H1 (cell line): ENCODE results near the gene CUEDC2. TPM values are rescaled to one million over a fixed set of nuclear protein-coding genes. Genes with fewer than 3 reads are reported as not detected.

Experiments used
- CTCF ChIA-PET: fragments of 300-600 bp; sonication (Branson Sonifier 250); formaldehyde crosslinking; loops from one replicate; lab custom pipeline; 2021; ENCODE audit not compliant: partially characterized antibody; lab: Charles Lee
- POLR2A ChIA-PET: fragments of 300-600 bp; sonication (Branson Sonifier 250); formaldehyde crosslinking; loops from one replicate; lab custom pipeline; 2021; ENCODE audit warnings: inconsistent platforms; ENCODE audit not compliant: partially characterized antibody; lab: Charles Lee
- DNase-seq, 2 experiments: peaks; one replicate each; pipeline versions ENCODE4 v3.0.0 to v3.0.0-alpha.2; 2010 to 2022; ENCODE audit warnings: low spot score in 2 of 2, low read depth in 1 of 2, mixed read lengths in 1 of 2
- FAIRE-seq: peaks from 2 replicates; lab custom pipeline; 2011; peaks lifted over from hg19 to GRCh38; lab: Jason Lieb, UNC
- H2AFZ ChIP-seq: 2 replicates; pipeline ENCODE4 v1.8.1; 2012; ENCODE audit warnings: low read length, inconsistent platforms
- H2AK5ac ChIP-seq: 2 replicates; pipeline ENCODE4 v1.6.1; 2013; ENCODE audit warnings: low read depth, low read length
- H2BK120ac ChIP-seq: replicated peaks from 2 replicates; pipeline ENCODE3; 2013; ENCODE audit warnings: low read depth, low read length, inconsistent platforms
- H2BK12ac ChIP-seq: 2 replicates; pipeline ENCODE4 v1.6.1; 2013; ENCODE audit warnings: low read depth, low read length
- H2BK15ac ChIP-seq: 2 replicates; pipeline ENCODE4 v1.6.1; 2013; ENCODE audit warnings: low read length
- H2BK20ac ChIP-seq: 2 replicates; pipeline ENCODE4 v1.6.1; 2013; ENCODE audit warnings: low read length
- H2BK5ac ChIP-seq: 2 replicates; pipeline ENCODE4 v1.6.1; 2013; ENCODE audit warnings: low read depth, low read length
- H3K14ac ChIP-seq: 2 replicates; pipeline ENCODE4 v1.6.1; 2013; ENCODE audit warnings: inconsistent platforms; ENCODE audit not compliant: insufficient read length
- H3K18ac ChIP-seq: 2 replicates; pipeline ENCODE4 v1.6.1; 2013; ENCODE audit warnings: low read length; ENCODE audit errors: extremely low read depth
- H3K23ac ChIP-seq: 2 replicates; pipeline ENCODE4 v1.6.1; 2013; ENCODE audit warnings: inconsistent platforms; ENCODE audit not compliant: insufficient read length
- H3K23me2 ChIP-seq: 2 replicates; pipeline ENCODE4 v1.6.1; 2013; ENCODE audit warnings: low read depth, low read length
- H3K27ac ChIP-seq: 2 replicates; pipeline ENCODE4 v1.6.1; 2011; ENCODE audit warnings: low read depth, low read length, inconsistent platforms
- H3K27me3 ChIP-seq, 4 experiments: replicated peaks in 1 of 4; 1 replicate in 1 of 4; 2 replicates in 3 of 4; pipeline versions ENCODE4 v1.6.1 to v1.8.1; 2011 to 2013; ENCODE audit warnings: low read length in 3 of 4, mild to moderate bottlenecking in 3 of 4, inconsistent platforms in 2 of 4, mixed read lengths in 2 of 4, moderate library complexity in 1 of 4; ENCODE audit not compliant: control insufficient read depth in 3 of 4, insufficient read depth in 3 of 4; ENCODE audit errors: extremely low read depth in 1 of 4
- H3K36me3 ChIP-seq, 4 experiments: 2 replicates each; pipeline versions ENCODE4 v1.6.1 to v1.8.1; 2011 to 2013; ENCODE audit warnings: mild to moderate bottlenecking in 4 of 4, low read length in 3 of 4, moderate library complexity in 2 of 4, control low read depth in 1 of 4, inconsistent platforms in 1 of 4; ENCODE audit not compliant: insufficient read depth in 4 of 4, control insufficient read depth in 2 of 4
- H3K4ac ChIP-seq: replicated peaks from 2 replicates; pipeline ENCODE3; 2013; ENCODE audit warnings: low read length, low read depth, mixed read lengths, inconsistent platforms; ENCODE audit not compliant: insufficient read length
- H3K4me1 ChIP-seq, 4 experiments: replicated peaks in 1 of 4; 1 replicate in 1 of 4; 2 replicates in 3 of 4; pipeline versions ENCODE4 v1.6.1 to v1.8.1; 2011 to 2013; ENCODE audit warnings: low read length in 3 of 4, inconsistent platforms in 2 of 4, mixed read lengths in 1 of 4; ENCODE audit not compliant: insufficient read depth in 4 of 4, control insufficient read depth in 3 of 4
- H3K4me2 ChIP-seq, 2 experiments: 2 replicates each; pipeline versions ENCODE4 v1.6.1 to v1.8.1; 2011 to 2013; ENCODE audit warnings: low read depth in 2 of 2, low read length in 2 of 2, control low read depth in 1 of 2, inconsistent platforms in 1 of 2, mild to moderate bottlenecking in 1 of 2; ENCODE audit not compliant: insufficient read depth in 1 of 2
- H3K4me3 ChIP-seq, 4 experiments: fragments of 200-600, 300-600 bp in 1 of 4; sonication (generic), shearing (Covaris generic), sonication (Bioruptor Twin) in 1 of 4; 2 replicates each; pipeline versions ENCODE4 v1.5.1 to v1.8.1; 2011 to 2016; ENCODE audit warnings: low read length in 4 of 4, low read depth in 3 of 4, control low read depth in 2 of 4, inconsistent platforms in 2 of 4, mild to moderate bottlenecking in 2 of 4, mixed read lengths in 1 of 4, moderate library complexity in 1 of 4; ENCODE audit not compliant: insufficient read depth in 2 of 4; ENCODE audit errors: extremely low read depth in 1 of 4
- H3K56ac ChIP-seq: replicated peaks from 2 replicates; pipeline ENCODE3; 2013; ENCODE audit warnings: low read depth, mild to moderate bottlenecking, mixed read lengths, low read length, inconsistent platforms; ENCODE audit not compliant: insufficient read length
- H3K79me1 ChIP-seq: 2 replicates; pipeline ENCODE4 v1.6.1; 2013; ENCODE audit warnings: low read depth, low read length, control low read depth
- H3K79me2 ChIP-seq, 2 experiments: 2 replicates each; pipeline versions ENCODE4 v1.6.1 to v1.8.1; 2012 to 2013; ENCODE audit warnings: low read length in 2 of 2, mild to moderate bottlenecking in 2 of 2, inconsistent platforms in 1 of 2; ENCODE audit not compliant: insufficient read depth in 2 of 2, control insufficient read depth in 1 of 2
- H3K9ac ChIP-seq, 4 experiments: replicated peaks in 1 of 4; 1 replicate in 1 of 4; 2 replicates in 3 of 4; pipeline versions ENCODE4 v1.6.1 to v1.8.1; 2011 to 2013; ENCODE audit warnings: low read depth in 3 of 4, low read length in 3 of 4, control low read depth in 2 of 4, mild to moderate bottlenecking in 2 of 4, moderate library complexity in 2 of 4, inconsistent platforms in 1 of 4; ENCODE audit errors: extremely low read depth in 1 of 4
- H3K9me3 ChIP-seq, 2 experiments: 2 replicates each; pipeline versions ENCODE4 v1.6.1 to v1.8.1; 2012 to 2013; ENCODE audit warnings: mild to moderate bottlenecking in 2 of 2, moderate library complexity in 2 of 2, control low read depth in 1 of 2, inconsistent platforms in 1 of 2, low read depth in 1 of 2, low read length in 1 of 2, mixed read lengths in 1 of 2; ENCODE audit not compliant: insufficient read depth in 2 of 2
- H4K20me1 ChIP-seq, 2 experiments: replicated peaks in 1 of 2; 2 replicates each; pipeline versions ENCODE3 to v1.8.1; 2011 to 2013; ENCODE audit warnings: inconsistent platforms in 2 of 2, low read length in 2 of 2, mild to moderate bottlenecking in 1 of 2; ENCODE audit not compliant: insufficient read depth in 2 of 2, control insufficient read depth in 1 of 2
- H4K5ac ChIP-seq: 2 replicates; pipeline ENCODE4 v1.6.1; 2013; ENCODE audit warnings: low read length, low read depth, mixed read lengths, inconsistent platforms; ENCODE audit not compliant: insufficient read length
- H4K8ac ChIP-seq: 2 replicates; pipeline ENCODE4 v1.8.0; 2013; ENCODE audit warnings: mild to moderate bottlenecking, moderate library complexity, low read length, inconsistent platforms; ENCODE audit not compliant: insufficient read depth; ENCODE audit errors: extremely low read depth
- H4K91ac ChIP-seq: replicated peaks from 2 replicates; pipeline ENCODE3; 2013; ENCODE audit warnings: low read length, mixed read lengths, inconsistent platforms; ENCODE audit not compliant: insufficient read length
- ASH2L ChIP-seq: fragments of 200-600, 300-600 bp; sonication (generic); IDR thresholded peaks from one replicate; pipeline ENCODE4 v1.7.1; 2017; ENCODE audit warnings: low read length
- BRCA1 ChIP-seq: IDR thresholded peaks from 2 replicates; pipeline ENCODE4 v1.6.1; 2012; ENCODE audit warnings: low read depth, low read length, improper control_type of control experiment
- CBX5 ChIP-seq: fragments of 300-800, 300-1000 bp; sonication (generic); IDR thresholded peaks from 2 replicates; pipeline ENCODE4 v1.7.1; 2016; ENCODE audit warnings: antibody characterized with exemption, low read length, low read depth
- CTBP2 ChIP-seq: IDR thresholded peaks from 2 replicates; pipeline ENCODE4 v1.7.0; 2011; ENCODE audit warnings: borderline replicate concordance, mild to moderate bottlenecking, moderate library complexity, mixed read lengths, low read length; ENCODE audit not compliant: insufficient read depth, insufficient read length
- HDAC2 ChIP-seq, 2 experiments: fragments of 300-600 bp in 1 of 2; sonication (generic) in 1 of 2; IDR thresholded peaks; 2 replicates each; pipeline ENCODE4 v1.6.1; 2011 to 2012; ENCODE audit warnings: low read depth in 2 of 2, low read length in 2 of 2, mild to moderate bottlenecking in 2 of 2, moderate library complexity in 2 of 2, borderline replicate concordance in 1 of 2, inconsistent platforms in 1 of 2
- JUND ChIP-seq: IDR thresholded peaks from 2 replicates; pipeline ENCODE4 v1.6.1; 2011; ENCODE audit warnings: mild to moderate bottlenecking, improper control_type of control experiment, low read length
- NRF1 ChIP-seq: IDR thresholded peaks from 2 replicates; pipeline ENCODE4 v1.6.1; 2011; ENCODE audit warnings: mild to moderate bottlenecking, low read depth, low read length, improper control_type of control experiment
- PHF8 ChIP-seq: fragments of 200-600 bp; sonication (generic); conservative IDR thresholded peaks from 2 replicates; pipeline ENCODE4 v1.7.1; 2012; ENCODE audit warnings: low read depth, mild to moderate bottlenecking, inconsistent platforms, low read length, moderate library complexity
- POLR2A ChIP-seq, 2 experiments: IDR thresholded peaks; 1 replicate in 1 of 2; 2 replicates in 1 of 2; pipeline ENCODE4 v1.6.1; 2011; ENCODE audit warnings: low read depth in 2 of 2, low read length in 2 of 2, mild to moderate bottlenecking in 2 of 2; ENCODE audit errors: control extremely low read depth in 1 of 2
- RBBP5 ChIP-seq: IDR thresholded peaks from 2 replicates; pipeline ENCODE4 v1.7.1; 2012; ENCODE audit warnings: low read depth, mild to moderate bottlenecking, inconsistent platforms, low read length, moderate library complexity, borderline replicate concordance
- RFX5 ChIP-seq: IDR thresholded peaks from 2 replicates; pipeline ENCODE4 v1.6.1; 2011; ENCODE audit warnings: low read depth, low read length, improper control_type of control experiment, borderline replicate concordance
- SP1 ChIP-seq: IDR thresholded peaks from 2 replicates; pipeline ENCODE4 v1.6.1; 2011; ENCODE audit warnings: low read depth, low read length
- TCF12 ChIP-seq: IDR thresholded peaks from 2 replicates; pipeline ENCODE4 v1.6.1; 2011; ENCODE audit warnings: low read depth, mild to moderate bottlenecking, low read length
- WGBS, 2 experiments: shearing (Covaris generic) in 1 of 2; methylation state at CpG; one replicate each; pipeline versions ENCODE4 v1.1.6 to v1.1.7; 2013 to 2015; ENCODE audit warnings: low lambda C conversion rate in 2 of 2, mixed read lengths in 2 of 2, inconsistent platforms in 1 of 2, low coverage in 1 of 2, missing lambda C conversion rate in 1 of 2; ENCODE audit not compliant: insufficient replicate concordance in 2 of 2, insufficient coverage in 1 of 2, insufficient read length in 1 of 2; ENCODE audit errors: extremely low coverage in 1 of 2, missing lambda C conversion rate in 1 of 2; 5-methylcytosine and 5-hydroxymethylcytosine counted together
- polyA plus RNA-seq, 7 experiments: library from polyadenylated mRNA; depleted of rRNA in 3 of 7; stranded (reverse) in 5 of 7; unstranded in 2 of 7; fragments of >200 nt in 5 of 7; fragments of 200-250 nt in 2 of 7; gene quantifications; 1 replicate in 5 of 7; 2 replicates in 1 of 7; 4 replicates in 1 of 7; pipeline versions ENCODE4 v1.2.1 to v1.2.3, GENCODE V29; 2011 to 2013; ENCODE audit warnings: missing spikeins in 2 of 7, mixed read lengths in 2 of 7
- total RNA-seq: library from RNA; stranded (reverse); fragmentation: NEBNext Ultra II Directional; extraction: Animal tissue kit (Norgen Biotek cat#: 25700); gene quantifications from 2 replicates; pipeline ENCODE4 v1.2.1, GENCODE V29; 2021

CUEDC2 gene
- total and polyA plus RNA-seq, 2 of the 8 experiments (the other 6 are each of a cell fraction or from before 2014, with no cell fraction given): 41.7 to 55.2 TPM

DNA sequence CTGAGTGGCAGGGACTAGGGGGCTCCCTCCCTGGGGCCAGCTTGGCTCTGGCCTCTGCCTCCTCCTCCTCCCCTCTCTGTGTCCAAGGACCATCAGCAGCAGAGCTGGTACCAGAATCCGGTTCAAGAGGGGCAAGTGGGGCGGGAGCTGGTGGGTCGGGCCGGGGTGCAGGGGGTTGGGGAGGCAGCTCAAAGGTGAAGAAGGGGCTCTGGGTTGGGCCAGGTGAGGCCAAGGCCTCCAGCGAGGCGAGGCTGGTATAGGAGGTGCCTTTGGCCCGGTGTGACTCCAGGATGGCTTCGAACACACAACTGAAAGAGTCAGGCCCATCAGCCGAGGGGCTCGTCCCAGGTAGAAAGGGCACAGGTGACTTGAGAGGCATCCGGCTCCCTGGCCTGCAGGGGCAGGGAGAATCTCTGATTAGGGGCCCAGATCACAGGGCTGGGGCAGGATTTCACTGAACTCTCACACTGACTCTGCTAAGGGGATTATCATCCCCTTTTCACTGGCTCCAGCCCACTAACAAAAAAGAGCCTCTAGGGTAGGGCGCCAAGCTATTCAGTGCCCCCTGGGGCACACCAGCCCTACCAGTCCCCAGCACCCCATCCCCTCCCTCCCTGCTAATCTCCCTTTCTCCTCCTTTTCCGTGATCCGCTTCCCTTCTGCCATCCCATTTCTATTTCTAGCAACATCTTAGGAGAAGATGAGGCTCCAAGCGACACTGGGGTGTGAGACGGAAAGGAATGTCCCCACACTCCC lies 18.4 kb downstream of the CUEDC2 start:
- Histone ChIP-seq H3K56ac (no peak overlapping the region), H4K91ac (no peak overlapping the region), H2AFZ (no peak overlapping the region), H3K18ac (no peak overlapping the region), H3K9me3 (no peaks in the 10 kb centered on the region), H3K36me3 (no peaks in the 10 kb centered on the region), H3K4ac (no peak overlapping the region), H3K4me2 (no peak overlapping the region), H2AK5ac (no peak overlapping the region), H3K79me2 (no peaks in the 10 kb centered on the region), H3K27ac (no peak overlapping the region), H3K14ac (no peak overlapping the region), H4K8ac (no peak overlapping the region), H4K5ac (no peak overlapping the region), H2BK20ac (no peak overlapping the region), H3K4me1 (peaks cover 13 to 38% (median 21%) of the 10 kb centered on the region in 4 experiments), H2BK15ac (no peak overlapping the region), H3K9ac (no peak overlapping the region), H3K79me1 (no peaks in the 10 kb centered on the region), H4K20me1 (no peaks in the 10 kb centered on the region), H3K23me2 (peaks cover 27% of the 10 kb centered on the region), H3K4me3 (no peak overlapping the region), H2BK12ac (no peak overlapping the region), H2BK5ac (no peak overlapping the region), H3K23ac (no peak overlapping the region), H2BK120ac (no peak overlapping the region), H3K27me3 (peaks cover 13 to 34% (median 34%) of the 10 kb centered on the region in 4 experiments)
- FAIRE-seq (no peak), DNase-seq (no peak)
- WGBS, 2 experiments: 86% methylated on average over 12 of the region's 16 CpGs; no CpG with 5 or more reads in 1 of the 2 experiments
- CTCF ChIA-PET: interaction anchor here (0.9 to 10.1 kb wide), 5 partner anchors 9 to 188 kb away, joined by 3 to 205 read pairs (median 22); partner anchors contain the start of gene NFKB2
- POLR2A ChIA-PET: interaction anchor here (1.7 to 4.9 kb wide), 2 partner anchors 8 to 18 kb away, joined by 6 to 51 read pairs; partner anchors contain the start of genes FBXL15 and NFKB2
- TF ChIP-seq SP1: no peak
- TF ChIP-seq ASH2L: no peak
- no peak for TF ChIP-seq RFX5
- no peak for TF ChIP-seq TCF12
- no peak for TF ChIP-seq PHF8
- TF ChIP-seq BRCA1: no peak
- no peak for TF ChIP-seq HDAC2 (IDR thresholded peaks at IDR 0.05; ENCODE audit: borderline replicate concordance in 1 of 2, low read depth in 2 of 2, low read length in 2 of 2)
- no peak for TF ChIP-seq JUND
- TF ChIP-seq RBBP5: no peak
- TF ChIP-seq CTBP2: no peak
- no peak for TF ChIP-seq POLR2A (IDR thresholded peaks at IDR 0.05; ENCODE audit: control extremely low read depth in 1 of 2, low read depth in 2 of 2, low read length in 2 of 2)
- TF ChIP-seq NRF1: no peak
- TF ChIP-seq CBX5: no peak
